ENCODE data around the gene ATP6V1G1.

Gene ATP6V1G1

GRCh38 chr9:114613087-114613486 lies 25.5 kb downstream of the ATP6V1G1 start:
- peak in 1 of 2 donors; percentile 8 for ATAC-seq

- no peak for ATAC-seq
Observed at GRCh38 chr9:114613919-114614318, 26.4 kb downstream of the ATP6V1G1 start.

- ATAC-seq = no peak
Observed at GRCh38 chr9:114614373-114614772, 26.8 kb downstream of the ATP6V1G1 start.

- ATAC-seq = no peak
Observed at GRCh38 chr9:114616684-114617520, 29.3 kb downstream of the ATP6V1G1 start.

- no peak for ATAC-seq
Observed at GRCh38 chr9:114619191-114619761, 31.7 kb downstream of the ATP6V1G1 start.

GRCh38 chr9:114621561-114621960 lies 34.0 kb downstream of the ATP6V1G1 start:
- ATAC-seq = no peak

GRCh38 chr9:114621975-114622609 lies 34.5 kb downstream of the ATP6V1G1 start:
- ATAC-seq = no peak

GRCh38 chr9:114624677-114625076 lies 37.1 kb downstream of the ATP6V1G1 start:
- no peak for ATAC-seq

GRCh38 chr9:114626415-114627020 lies 38.9 kb downstream of the ATP6V1G1 start:
- no peak for ATAC-seq

GRCh38 chr9:114627553-114627952 lies 40.0 kb downstream of the ATP6V1G1 start:
- ATAC-seq = no peak

- no peak for ATAC-seq
Observed at GRCh38 chr9:114629563-114630090, 42.1 kb downstream of the ATP6V1G1 start.

- no peak for ATAC-seq
Observed at GRCh38 chr9:114631166-114631565, 43.6 kb downstream of the ATP6V1G1 start.

GRCh38 chr9:114633438-114634089 lies 46.0 kb downstream of the ATP6V1G1 start:
- ATAC-seq = no peak

- no peak for ATAC-seq
Observed at GRCh38 chr9:114634387-114634786, 46.8 kb downstream of the ATP6V1G1 start.

- no peak for ATAC-seq
Observed at GRCh38 chr9:114638404-114638803, 50.8 kb downstream of the ATP6V1G1 start.

- ATAC-seq = no peak
Observed at GRCh38 chr9:114641967-114642366, 54.4 kb downstream of the ATP6V1G1 start.

- ATAC-seq = no peak
Observed at GRCh38 chr9:114643001-114643400, 55.4 kb downstream of the ATP6V1G1 start.

- ATAC-seq = no peak
Observed at GRCh38 chr9:114643896-114644295, 56.3 kb downstream of the ATP6V1G1 start.

Data from activated CD4-positive, CD25-positive, alpha-beta regulatory T cell treated with anti-CD3 and anti-CD28 coated beads, Interleukin-2, amount 50 U/mL, for 24 hours (primary cell).